ENCODE data around the gene CADM1.

DNA sequence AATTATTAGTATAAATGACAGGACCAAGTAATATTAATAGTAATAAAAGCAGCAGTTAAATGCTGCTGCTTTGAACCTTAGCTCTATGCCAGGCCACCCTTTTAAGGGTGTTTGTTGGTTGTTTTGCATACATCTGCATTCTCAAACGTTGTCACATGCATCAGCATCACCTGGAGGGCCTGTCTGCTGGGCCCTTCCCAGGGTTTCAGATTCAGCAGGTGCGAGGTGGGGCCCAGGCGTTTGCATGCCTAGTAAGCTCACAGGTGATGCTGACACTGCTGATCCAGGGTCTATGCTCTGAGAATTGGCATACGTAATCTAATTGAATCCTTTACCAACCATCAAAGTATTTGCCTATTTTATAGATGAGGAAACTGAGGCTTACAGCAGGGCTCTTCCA is 246.5 kb downstream of the CADM1 start:
- TF ChIP-seq EZH2 (IDR thresholded peaks at IDR 0.05; ENCODE audit: low read length, unreplicated experiment): no peak
- no peak for TF ChIP-seq CTCF (conservative IDR thresholded peaks at IDR 0.05; ENCODE audit: low read depth, low read length)
